Esophagus muscularis mucosa (tissue), 4 donors: Measurements from ENCODE around the gene SLC1A1.

ENCODE experiments used
- EP300 ChIP-seq: sonication (generic); formaldehyde crosslinking; IDR thresholded peaks from one replicate; pipeline ENCODE4 v1.6.1; 2017; ENCODE audit warnings: antibody characterized with exemption
- POLR2A ChIP-seq: fragments of 450-650 bp; IDR thresholded peaks from one replicate; pipeline ENCODE4 v1.6.1; 2017; ENCODE audit warnings: antibody characterized with exemption, moderate library complexity, mild to moderate bottlenecking, low read depth
- TF ChIP-seq, protein P1 (sequence below), 3 experiments: fragments of 200-600 bp in 2 of 3; fragments of 450-650 bp in 1 of 3; sonication (generic) in 2 of 3; IDR thresholded peaks; one replicate each; pipeline ENCODE4 v1.5.1; 2017 to 2019; ENCODE audit warnings: antibody characterized with exemption in 3 of 3, mild to moderate bottlenecking in 2 of 3, moderate library complexity in 1 of 3

- TF ChIP-seq, protein P1, sequence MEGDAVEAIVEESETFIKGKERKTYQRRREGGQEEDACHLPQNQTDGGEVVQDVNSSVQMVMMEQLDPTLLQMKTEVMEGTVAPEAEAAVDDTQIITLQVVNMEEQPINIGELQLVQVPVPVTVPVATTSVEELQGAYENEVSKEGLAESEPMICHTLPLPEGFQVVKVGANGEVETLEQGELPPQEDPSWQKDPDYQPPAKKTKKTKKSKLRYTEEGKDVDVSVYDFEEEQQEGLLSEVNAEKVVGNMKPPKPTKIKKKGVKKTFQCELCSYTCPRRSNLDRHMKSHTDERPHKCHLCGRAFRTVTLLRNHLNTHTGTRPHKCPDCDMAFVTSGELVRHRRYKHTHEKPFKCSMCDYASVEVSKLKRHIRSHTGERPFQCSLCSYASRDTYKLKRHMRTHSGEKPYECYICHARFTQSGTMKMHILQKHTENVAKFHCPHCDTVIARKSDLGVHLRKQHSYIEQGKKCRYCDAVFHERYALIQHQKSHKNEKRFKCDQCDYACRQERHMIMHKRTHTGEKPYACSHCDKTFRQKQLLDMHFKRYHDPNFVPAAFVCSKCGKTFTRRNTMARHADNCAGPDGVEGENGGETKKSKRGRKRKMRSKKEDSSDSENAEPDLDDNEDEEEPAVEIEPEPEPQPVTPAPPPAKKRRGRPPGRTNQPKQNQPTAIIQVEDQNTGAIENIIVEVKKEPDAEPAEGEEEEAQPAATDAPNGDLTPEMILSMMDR (IDR thresholded peaks at IDR 0.05) = no peak
- TF ChIP-seq POLR2A = no peak
- TF ChIP-seq EP300 = no peak
These were observed 47.8 kb downstream of the SLC1A1 start for GRCh38 chr9:4538107-4538506.
